GM21619 (cell line): ENCODE measurements around the gene MCM5.

Experiments used
- ATAC-seq: cut with Tn5 transposase; IDR thresholded peaks from one replicate; pipeline ENCODE4 v1.9.1; 2021; ENCODE audit not compliant: unreplicated experiment

The MCM5 gene

DNA sequence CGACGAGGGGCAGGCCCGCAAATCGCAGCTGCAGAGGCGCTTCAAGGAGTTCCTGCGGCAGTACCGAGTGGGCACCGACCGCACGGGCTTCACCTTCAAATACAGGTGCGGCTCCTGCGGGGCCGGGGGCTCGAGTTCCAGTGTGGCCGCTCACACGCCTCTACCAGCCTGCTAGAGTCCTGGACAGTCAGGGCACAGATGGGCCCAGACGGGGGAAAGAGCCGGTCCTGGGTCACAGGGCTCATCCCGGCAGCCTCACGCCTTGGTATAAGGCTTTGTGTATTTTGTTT lies 506 bp downstream of the MCM5 start:
- no peak for ATAC-seq

DNA sequence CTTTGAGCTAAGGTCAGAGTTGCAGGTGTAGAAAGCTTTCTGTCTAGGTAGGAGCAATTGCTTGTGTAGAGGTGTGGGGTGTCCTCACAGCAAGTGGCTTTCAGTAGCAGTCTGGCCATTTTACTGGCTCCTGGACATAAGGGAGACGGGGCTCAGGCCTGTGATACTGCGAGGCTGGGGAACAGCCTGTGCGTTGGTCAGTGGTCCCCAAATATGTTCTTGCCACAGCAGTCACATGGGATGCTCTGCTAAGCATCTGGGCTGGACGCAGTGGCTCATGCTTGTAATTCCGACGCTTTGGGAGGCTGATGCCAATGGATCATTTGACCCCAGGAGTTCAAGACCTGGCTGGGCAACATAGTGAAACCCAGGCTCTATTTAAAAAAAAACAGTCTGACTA lies 1.9 kb downstream of the MCM5 start:
- ATAC-seq: no peak

DNA sequence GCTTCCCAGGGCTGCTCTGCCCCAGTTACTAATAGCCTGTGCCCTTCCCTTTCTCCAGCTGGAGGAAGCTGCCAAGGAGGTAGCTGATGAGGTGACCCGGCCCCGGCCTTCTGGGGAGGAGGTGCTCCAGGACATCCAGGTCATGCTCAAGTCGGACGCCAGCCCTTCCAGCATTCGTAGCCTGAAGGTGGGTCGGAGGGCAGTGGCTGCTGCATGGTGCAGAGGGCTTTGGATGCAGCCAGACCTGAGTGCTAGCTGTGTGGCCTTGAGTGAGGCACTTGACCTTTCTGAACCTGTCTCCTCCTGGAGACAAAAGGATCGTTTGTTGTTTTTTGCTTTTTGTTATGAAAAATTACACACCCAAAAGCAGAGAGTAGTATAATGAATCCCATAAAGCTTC lies 3.4 kb downstream of the MCM5 start:
- ATAC-seq: no peak

DNA sequence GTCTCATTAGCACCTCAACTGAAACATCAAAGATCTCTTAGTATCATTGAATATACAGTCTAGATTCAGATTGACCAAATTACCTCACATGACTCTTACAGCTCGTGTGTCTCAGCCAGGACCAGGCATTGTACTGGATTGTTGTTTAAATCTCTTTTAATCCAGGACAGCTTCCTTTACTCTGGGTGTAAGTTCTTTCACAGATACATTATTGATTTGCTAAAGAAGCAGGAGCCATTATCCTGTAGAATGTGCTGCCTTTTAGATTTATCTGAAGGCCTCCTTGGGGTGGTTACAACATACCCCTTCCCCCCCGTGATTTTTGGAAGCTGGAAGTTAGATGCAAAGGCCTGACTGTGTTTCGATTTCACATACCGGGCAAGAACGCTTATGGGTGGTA lies 4.2 kb downstream of the MCM5 start:
- ATAC-seq: no peak

DNA sequence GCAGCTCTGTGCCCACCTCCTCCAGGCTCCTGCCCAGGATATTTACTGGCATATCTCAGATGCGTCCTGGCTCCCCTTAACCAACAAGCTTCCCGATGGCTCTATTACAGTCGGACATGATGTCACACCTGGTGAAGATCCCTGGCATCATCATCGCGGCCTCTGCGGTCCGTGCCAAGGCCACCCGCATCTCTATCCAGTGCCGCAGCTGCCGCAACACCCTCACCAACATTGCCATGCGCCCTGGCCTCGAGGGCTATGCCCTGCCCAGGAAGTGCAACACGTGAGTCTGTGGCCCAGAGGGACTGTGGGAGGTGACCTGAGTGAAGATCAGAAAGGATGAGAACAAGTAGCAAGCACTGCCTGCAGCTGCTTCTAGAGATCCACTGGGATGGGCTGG lies 6.5 kb downstream of the MCM5 start:
- no peak for ATAC-seq

DNA sequence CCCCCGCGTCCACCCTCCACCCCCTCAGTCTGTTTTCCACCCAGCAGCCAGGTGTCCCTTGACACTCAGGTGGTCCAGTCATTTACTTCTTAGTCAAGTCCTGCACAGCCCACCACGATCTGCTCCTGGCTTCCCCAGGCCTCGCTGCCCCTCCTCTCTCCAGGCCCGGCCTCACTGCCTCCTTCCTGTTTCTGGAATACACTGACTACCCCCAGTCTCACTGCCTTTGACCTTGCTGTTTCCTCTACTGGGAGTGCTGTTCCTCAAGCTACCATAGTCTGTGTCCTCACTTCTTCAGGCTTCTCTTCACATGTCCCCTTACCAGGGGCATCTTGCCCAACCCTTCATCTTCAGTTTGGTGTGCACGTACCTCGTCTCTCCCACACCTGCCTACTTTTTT lies 7.4 kb downstream of the MCM5 start:
- no peak for ATAC-seq

DNA sequence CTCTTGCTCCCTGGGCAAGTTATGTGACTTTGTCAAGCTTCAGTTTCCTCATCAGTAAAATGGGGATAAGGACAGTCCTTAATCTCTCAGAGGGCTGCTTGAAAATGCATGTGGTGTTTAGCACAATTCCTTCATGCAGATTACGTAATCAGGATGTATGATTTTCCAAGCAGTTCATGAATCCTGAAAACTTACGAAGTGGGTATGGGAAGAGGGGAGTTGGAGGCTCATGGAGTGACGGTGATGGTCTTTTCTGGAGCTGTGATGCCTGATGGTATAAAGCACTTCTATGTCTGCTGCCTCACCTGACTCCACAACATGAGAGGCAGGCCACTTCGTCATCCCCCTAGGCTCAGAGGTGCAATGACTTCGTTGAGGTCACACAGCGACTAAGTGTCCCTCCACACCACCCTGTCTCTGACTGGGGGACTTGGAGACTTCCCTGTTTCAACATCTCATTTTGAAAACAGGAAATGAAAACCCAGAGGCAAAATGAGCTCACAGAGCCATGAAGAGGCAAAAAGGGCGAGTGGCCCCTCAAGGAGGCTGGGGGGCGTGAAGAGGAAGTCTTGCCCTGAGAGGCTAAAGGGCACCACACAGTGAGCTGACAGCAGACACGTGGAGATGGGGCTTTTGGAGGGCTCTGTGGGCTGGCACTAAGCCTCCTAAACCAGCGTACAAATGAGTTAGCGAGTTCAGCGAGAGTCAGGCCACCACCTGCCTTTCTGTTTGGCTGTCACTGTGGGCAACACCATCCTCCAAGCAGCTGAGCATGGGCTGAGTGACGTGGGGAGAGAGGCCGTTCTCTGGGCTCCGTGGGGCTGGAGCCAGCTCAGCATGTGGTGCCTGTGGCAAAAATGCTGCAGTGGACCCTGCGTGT lies 10.1 kb downstream of the MCM5 start:
- peak; percentile 64 for ATAC-seq

DNA sequence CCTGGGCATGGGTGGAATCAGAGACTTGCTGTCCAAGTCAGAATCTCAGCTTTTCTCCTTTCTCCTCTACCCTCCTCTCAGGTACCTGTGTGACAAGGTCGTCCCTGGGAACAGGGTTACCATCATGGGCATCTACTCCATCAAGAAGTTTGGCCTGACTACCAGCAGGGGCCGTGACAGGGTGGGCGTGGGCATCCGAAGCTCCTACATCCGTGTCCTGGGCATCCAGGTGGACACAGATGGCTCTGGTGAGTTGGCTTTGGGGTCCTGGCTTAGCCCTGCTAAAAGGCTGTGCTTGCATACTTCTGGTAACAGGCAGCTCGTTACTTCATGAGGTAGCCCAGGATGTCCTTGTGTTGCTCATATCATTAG lies 10.7 kb downstream of the MCM5 start:
- no peak for ATAC-seq

DNA sequence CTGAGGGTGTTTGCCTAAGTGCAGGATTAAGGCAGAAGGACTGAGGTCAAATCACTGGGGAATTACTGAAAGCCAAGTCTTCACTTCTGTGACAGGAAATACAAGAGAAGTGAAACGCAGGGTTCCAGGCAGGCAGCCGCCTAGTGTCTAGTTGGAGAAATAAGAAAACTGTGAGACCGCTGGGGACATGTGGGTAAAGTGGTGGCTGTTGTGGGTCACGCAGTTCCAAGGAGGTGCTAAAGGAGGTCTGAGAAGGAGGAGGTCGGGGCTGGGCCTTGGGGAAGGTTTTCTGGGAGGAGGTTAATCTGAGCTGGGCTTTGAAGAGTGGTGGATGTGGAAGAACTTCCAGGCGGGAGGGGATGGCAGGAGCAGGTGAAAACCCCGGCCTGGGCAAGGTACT lies 11.2 kb downstream of the MCM5 start:
- peak; percentile 41 for ATAC-seq

DNA sequence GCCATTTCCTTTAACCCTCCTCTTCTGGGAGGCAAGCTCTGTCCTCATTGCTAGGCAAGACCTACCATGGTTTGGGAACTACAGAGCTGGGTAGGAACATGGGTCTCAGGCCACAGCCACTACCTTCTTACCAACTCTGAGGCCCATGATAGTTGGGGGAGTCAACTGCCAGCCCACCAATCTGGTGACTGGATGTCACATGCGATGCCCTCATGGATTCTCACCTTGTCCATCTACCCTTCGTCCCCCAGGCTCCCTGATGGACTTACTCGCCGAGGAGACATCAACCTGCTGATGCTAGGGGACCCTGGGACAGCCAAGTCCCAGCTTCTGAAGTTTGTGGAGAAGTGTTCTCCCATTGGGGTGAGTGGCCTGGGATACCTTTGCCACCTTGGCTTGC lies 13.7 kb downstream of the MCM5 start:
- no peak for ATAC-seq

DNA sequence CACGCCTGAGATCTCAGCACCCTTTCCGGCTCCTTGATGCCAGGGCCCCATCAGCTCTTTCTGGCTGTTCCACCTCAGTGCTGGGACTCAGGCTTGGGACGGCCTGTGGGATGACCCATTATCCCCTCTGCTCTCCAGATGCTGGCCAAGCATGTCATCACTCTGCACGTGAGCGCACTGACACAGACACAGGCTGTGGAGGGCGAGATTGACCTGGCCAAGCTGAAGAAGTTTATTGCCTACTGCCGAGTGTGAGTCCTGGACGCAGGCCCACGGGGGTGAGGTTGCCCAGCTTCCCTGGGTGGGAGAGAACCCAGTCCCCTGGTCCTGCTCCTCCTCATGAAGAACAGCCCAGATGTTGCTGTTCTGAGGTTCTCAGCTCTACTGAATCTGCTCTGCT lies 17.7 kb downstream of the MCM5 start:
- ATAC-seq: no peak

DNA sequence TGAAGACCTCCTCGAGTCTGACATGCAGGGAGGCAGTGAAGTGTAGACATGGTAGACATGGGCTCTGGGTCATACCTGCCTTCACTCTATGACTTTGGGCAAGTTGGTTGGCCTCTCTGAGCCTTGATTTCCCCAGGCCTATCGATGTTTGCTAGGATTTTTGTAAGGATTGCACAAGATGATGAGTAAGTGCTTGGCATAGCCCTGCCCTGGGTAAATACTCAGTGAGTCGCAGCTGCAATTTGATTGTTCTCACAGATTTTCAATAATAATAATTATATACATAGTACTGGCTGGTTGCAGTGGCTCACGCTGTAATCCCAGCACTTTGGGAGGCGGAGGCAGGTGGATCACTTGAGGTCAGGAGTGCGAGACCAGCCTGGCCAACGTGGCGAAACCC lies 18.1 kb downstream of the MCM5 start:
- no peak for ATAC-seq

DNA sequence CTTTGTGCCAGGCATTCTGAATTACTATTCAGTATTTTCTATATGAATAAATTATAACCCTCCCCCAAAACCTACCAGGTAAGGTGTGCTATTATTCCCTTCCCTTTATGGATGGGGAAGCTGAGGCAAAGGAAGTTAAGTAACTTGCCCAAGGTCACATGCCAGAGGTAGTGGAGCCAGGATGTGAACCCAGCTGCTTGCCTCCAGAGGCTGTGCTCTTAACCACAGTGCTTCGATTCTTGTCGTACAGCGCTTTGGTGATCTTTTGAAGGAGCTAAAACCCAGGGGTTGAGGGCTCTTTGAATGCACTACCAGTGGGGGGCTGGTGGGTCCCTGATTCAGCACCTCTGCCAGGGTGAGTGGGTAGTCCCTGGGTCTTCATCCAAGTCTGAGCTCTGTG lies 18.8 kb downstream of the MCM5 start:
- ATAC-seq: no peak

DNA sequence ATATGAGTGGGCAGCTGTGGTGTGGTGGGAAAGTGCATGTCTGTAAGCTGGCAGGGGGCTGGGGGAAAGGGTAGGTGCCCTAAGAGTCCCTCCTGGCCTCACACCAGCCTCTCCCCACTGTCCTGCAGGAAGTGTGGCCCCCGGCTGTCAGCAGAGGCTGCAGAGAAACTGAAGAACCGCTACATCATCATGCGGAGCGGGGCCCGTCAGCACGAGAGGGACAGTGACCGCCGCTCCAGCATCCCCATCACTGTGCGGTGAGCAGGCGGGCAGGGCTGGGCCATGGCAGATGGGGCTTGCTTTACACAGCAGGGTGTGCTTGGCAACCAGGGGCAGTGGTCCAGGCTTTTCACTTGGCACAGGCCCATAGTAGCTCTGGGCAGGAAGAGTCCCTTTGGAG lies 19.8 kb downstream of the MCM5 start:
- no peak for ATAC-seq

DNA sequence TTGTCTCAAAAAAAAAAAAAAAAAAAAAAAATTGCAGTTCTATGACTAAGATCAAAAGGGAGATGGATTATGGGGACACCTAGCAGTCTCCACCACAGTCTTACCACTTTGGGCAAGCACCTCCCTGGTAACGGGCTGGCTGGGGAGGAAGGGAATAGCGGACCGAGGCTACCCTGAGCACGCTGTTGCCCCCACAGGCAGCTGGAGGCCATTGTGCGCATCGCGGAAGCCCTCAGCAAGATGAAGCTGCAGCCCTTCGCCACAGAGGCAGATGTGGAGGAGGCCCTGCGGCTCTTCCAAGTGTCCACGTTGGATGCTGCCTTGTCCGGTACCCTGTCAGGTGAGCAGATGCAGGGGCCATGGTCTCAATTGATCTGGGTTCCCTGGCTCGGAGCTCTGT lies 21.2 kb downstream of the MCM5 start:
- no peak for ATAC-seq

DNA sequence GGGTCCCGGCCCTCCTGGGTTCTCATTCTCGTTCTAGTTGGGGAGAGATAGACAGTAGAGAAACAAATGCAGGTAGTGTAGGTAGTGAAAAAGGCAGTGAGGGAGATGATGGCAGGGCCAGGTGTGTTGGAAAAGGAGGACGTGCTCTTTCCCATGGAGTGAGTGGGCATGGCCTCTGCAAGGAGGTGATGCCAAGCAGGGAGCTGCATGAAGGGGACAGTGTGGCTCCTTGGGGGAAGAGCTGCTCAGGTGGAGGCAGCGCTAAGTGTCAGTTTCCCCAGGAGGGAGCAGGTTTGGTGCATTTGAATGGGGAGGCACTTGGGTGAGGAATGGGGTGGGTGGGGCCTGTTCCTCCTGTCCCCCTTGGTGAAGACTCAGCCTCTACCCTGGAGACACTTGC lies 22.2 kb downstream of the MCM5 start:
- no peak for ATAC-seq

DNA sequence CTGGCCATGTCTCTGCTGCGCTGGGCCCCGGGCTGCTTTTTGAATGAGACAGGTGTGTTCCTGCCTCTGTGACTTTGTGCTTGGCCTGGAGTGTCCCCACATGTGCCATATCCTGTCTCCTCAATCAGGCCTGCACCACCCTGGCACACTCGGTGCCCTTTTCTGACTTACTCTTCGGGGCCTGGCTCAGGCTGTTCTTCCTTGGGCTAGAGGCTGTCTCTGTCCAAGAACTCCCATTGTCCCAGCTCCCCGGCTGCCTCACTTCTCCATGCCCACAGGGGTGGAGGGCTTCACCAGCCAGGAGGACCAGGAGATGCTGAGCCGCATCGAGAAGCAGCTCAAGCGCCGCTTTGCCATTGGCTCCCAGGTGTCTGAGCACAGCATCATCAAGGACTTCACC lies 23.0 kb downstream of the MCM5 start:
- no peak for ATAC-seq

DNA sequence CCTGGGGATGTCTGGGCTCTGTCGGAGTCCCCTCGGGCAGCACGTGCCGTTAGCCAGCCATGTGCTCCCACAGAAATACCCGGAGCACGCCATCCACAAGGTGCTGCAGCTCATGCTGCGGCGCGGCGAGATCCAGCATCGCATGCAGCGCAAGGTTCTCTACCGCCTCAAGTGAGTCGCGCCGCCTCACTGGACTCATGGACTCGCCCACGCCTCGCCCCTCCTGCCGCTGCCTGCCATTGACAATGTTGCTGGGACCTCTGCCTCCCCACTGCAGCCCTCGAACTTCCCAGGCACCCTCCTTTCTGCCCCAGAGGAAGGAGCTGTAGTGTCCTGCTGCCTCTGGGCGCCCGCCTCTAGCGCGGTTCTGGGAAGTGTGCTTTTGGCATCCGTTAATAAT lies 24.1 kb downstream of the MCM5 start:
- ATAC-seq: no peak

DNA sequence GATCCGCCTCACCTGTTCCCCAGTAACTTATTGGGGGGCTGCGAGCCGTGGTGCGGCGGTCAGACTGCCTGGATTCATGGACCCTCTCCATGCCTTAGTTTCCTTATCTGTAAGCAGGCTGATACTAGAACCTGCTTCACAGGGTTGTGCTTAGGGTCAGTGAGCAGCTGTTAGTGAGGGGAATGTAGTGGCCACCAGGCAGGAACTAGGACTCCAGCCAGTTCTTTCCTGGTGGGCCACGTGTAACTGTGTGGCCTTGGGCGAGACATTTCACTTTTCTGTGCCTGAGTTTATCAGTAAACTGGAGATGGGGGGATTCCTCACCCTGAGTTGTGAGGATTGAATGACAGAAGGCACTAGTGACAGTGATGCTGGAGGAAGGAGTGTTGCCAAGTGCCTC lies 24.8 kb downstream of the MCM5 start:
- ATAC-seq: no peak

DNA sequence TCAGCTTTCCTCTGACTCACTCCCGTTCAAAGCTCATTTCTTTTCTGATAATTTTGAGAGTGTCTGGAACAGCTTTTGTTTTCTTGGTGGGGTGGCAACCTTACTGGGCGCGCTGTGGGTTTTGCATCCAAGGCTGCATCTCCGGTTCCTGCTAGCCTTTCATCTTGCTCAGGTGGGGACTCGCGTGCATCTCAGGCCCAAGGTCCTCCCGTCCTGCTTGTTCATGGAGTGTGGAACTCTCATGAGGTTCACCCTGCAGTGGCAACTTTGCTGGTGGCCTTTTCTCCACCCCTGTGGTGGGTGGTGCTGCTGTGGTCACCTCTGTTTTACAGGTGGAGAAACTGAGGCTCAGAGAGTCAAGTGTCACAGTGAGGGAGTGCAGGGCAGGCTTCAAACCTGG lies 25.6 kb downstream of the MCM5 start:
- ATAC-seq: no peak

DNA sequence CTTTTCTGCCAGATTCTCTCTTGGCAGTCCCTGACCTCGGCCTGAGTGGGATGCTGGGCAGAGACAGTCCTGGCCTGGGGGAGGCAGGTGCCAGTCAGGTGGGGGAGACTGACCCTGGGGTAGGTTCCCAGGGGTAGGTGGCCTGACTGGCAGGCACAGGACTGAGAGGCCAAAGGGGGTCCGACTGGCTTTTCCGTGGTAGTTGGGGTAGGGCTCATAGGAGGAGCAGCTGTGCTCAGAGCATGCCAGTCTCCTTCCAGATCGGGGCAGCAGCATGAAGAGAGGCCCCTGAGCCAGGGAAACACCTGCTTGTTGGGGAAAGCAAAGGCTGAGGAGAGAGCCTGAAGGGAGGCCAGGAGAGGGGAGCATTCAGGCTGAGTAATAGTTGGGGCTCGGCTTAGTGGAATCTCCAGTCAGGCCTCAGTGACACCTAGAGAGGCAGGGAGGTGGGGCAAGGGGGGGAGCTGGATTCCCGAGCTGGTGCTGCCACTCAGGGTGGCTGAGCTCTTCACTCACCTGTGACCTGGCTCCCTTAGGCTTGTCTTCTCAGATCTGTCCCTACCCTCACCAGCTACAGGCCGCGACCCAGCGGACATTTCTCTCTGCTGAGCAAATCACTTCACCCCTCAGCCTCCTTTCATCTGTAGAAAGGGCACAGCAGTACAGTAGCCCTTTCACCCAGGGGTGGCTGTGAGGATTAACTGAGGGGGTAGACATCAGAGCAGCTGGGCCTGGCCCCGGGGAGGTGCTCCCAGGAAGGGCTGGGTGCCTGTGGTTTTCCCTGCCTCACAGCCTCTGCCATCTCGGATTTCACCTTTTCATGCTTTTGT lies 26.2 kb downstream of the MCM5 start:
- no peak for ATAC-seq

DNA sequence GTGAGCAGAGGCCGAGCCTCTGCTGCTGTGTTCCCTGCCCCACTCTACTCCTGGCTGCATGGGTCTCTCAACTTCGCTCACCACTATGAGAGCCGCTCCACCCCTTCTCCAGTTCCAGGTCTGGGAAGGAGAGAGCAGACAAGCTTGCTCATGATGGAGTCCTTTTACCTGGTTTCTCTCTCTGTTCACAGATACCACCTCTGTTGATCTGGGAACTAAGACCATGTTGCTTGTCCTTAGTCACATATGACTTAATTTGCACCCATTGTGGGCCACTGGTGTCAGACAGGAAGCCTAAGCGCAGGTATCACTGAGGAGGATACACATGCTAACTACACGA lies 26.8 kb downstream of the MCM5 start:
- no peak for ATAC-seq

DNA sequence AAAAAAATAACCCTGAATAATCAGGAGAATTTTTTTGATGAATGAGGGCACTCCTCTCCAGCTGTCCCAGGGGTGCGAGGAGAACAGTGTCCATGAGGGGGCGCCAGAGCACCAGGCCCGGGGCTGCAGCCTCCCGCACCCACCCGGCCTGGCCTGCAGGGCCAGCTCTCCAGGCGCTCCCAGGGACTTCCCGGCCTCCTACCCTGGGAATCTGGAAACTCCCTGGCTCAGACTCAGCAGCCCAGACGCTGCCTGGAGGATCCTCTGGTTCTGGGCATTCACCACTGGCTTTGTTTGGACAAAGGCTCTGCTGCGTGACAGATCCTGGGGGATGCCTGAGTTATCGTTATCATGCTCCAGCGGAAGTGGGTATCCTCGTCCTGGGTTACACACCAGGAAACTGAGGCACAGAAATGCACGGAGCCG lies 31.0 kb downstream of the MCM5 start:
- ATAC-seq: no peak
